IMR-90 (cell line): ENCODE data around the gene ZDHHC18.

ENCODE experiments used
- BHLHE40 ChIP-seq: fragments of 150-350 bp; IDR thresholded peaks from 2 replicates; pipeline ENCODE4 v1.6.1; 2016; ENCODE audit warnings: mild to moderate bottlenecking, low read depth, low read length
- CEBPB ChIP-seq: IDR thresholded peaks from 2 replicates; pipeline ENCODE4 v1.6.1; 2012; ENCODE audit warnings: low read depth, low read length, improper control_type of control experiment
- CHD1 ChIP-seq: IDR thresholded peaks from 2 replicates; pipeline ENCODE4 v1.6.1; 2012; ENCODE audit warnings: low read depth, low read length, improper control_type of control experiment
- CTCF ChIP-seq: conservative IDR thresholded peaks from 2 replicates; pipeline ENCODE4 v1.5.1; 2012; ENCODE audit warnings: mild to moderate bottlenecking, low read depth, low read length, improper control_type of control experiment
- ELK1 ChIP-seq: fragments of 150-350 bp; IDR thresholded peaks from 2 replicates; pipeline ENCODE4 v1.6.1; 2016; ENCODE audit warnings: low read depth, mild to moderate bottlenecking, low read length, moderate library complexity, borderline replicate concordance
- FOS ChIP-seq: fragments of 150-350 bp; IDR thresholded peaks from 2 replicates; pipeline ENCODE4 v1.6.1; 2016; ENCODE audit warnings: low read depth, low read length
- MAFK ChIP-seq: IDR thresholded peaks from 2 replicates; pipeline ENCODE4 v1.6.1; 2012; ENCODE audit warnings: low read depth, low read length, improper control_type of control experiment
- MXI1 ChIP-seq: IDR thresholded peaks from 2 replicates; pipeline ENCODE4 v1.6.1; 2012; ENCODE audit warnings: low read depth, mild to moderate bottlenecking, low read length, moderate library complexity, borderline replicate concordance
- POLR2A ChIP-seq: IDR thresholded peaks from 2 replicates; pipeline ENCODE4 v1.6.1; 2012; ENCODE audit warnings: mild to moderate bottlenecking, low read depth, low read length
- RAD21 ChIP-seq: IDR thresholded peaks from 2 replicates; pipeline ENCODE4 v1.6.1; 2012; ENCODE audit warnings: low read length, improper control_type of control experiment
- RCOR1 ChIP-seq: IDR thresholded peaks from 2 replicates; pipeline ENCODE4 v1.6.1; 2012; ENCODE audit warnings: mild to moderate bottlenecking, low read length, improper control_type of control experiment; ENCODE audit not compliant: insufficient replicate concordance
- RFX5 ChIP-seq: IDR thresholded peaks from 2 replicates; pipeline ENCODE4 v1.8.0; 2012; ENCODE audit warnings: low read depth, mild to moderate bottlenecking, low read length, moderate library complexity
- SMC3 ChIP-seq: fragments of 150-350 bp; IDR thresholded peaks from 2 replicates; pipeline ENCODE4 v1.6.1; 2016; ENCODE audit warnings: low read depth, mild to moderate bottlenecking, antibody characterized with exemption, low read length, moderate library complexity

- TF ChIP-seq MXI1 (no peak), CTCF (no peak), BHLHE40 (peak; percentile 20; the same call in 1 of the 2 replicates), POLR2A (peak; percentile 93), CHD1 (0 out of 2 replicates have a peak, but pooled peaks have one; percentile 58), RFX5 (no peak), RAD21 (no peak), MAFK (no peak), RCOR1 (no peak), FOS (no peak), CEBPB (peak; percentile 76), SMC3 (no peak), ELK1 (no peak)
Measured at GRCh38 chr1:26900001-26900814, 73.7 kb downstream of the ZDHHC18 start, which contains the start of gene GPATCH3.
